HepG2 (cell line): ENCODE data around the gene TNNT3.
"Not testable (repeated sequence)": the region's sequence is repeated elsewhere in the genome, so short reads cannot be mapped to it uniquely, and the experiment has no call there.

Experiments used
- CTCF ChIP-seq: sonication (generic); formaldehyde crosslinking; IDR thresholded peaks from 2 replicates; pipeline ENCODE4 v1.5.0; 2020; ENCODE audit warnings: mild to moderate bottlenecking, missing genetic modification reagents, moderate library complexity
- FOXP1 ChIP-seq, 2 experiments: fragments of 450-650 bp in 1 of 2; IDR thresholded peaks; 2 replicates each; pipeline ENCODE4 v1.6.1; 2017 to 2018; ENCODE audit warnings: antibody characterized with exemption in 1 of 2
- TAF1 ChIP-seq: sonication (generic); formaldehyde crosslinking; IDR thresholded peaks from 2 replicates; pipeline ENCODE4 v1.4.0; 2020; ENCODE audit warnings: missing genetic modification reagents
- ZFP36 ChIP-seq: fragments of 150-350 bp; IDR thresholded peaks from 2 replicates; pipeline ENCODE4 v1.6.1; 2018; ENCODE audit warnings: borderline replicate concordance, low read length, low read depth; ENCODE audit not compliant: partially characterized antibody
- ZNF776 ChIP-seq: sonication (generic); formaldehyde crosslinking; IDR thresholded peaks from 2 replicates; pipeline ENCODE4 v1.4.0; 2020; ENCODE audit warnings: mild to moderate bottlenecking, missing genetic modification reagents
- TF ChIP-seq, protein P1 (sequence below): IDR thresholded peaks from 2 replicates; pipeline ENCODE4 v1.6.1; 2016; ENCODE audit warnings: control low read depth
- TF ChIP-seq, protein P2 (sequence below), 2 experiments: IDR thresholded peaks; 2 replicates each; pipeline ENCODE4 v1.6.1; 2011 to 2012; ENCODE audit warnings: low read length in 2 of 2, borderline replicate concordance in 1 of 2, low read depth in 1 of 2, mild to moderate bottlenecking in 1 of 2, moderate library complexity in 1 of 2

DNA sequence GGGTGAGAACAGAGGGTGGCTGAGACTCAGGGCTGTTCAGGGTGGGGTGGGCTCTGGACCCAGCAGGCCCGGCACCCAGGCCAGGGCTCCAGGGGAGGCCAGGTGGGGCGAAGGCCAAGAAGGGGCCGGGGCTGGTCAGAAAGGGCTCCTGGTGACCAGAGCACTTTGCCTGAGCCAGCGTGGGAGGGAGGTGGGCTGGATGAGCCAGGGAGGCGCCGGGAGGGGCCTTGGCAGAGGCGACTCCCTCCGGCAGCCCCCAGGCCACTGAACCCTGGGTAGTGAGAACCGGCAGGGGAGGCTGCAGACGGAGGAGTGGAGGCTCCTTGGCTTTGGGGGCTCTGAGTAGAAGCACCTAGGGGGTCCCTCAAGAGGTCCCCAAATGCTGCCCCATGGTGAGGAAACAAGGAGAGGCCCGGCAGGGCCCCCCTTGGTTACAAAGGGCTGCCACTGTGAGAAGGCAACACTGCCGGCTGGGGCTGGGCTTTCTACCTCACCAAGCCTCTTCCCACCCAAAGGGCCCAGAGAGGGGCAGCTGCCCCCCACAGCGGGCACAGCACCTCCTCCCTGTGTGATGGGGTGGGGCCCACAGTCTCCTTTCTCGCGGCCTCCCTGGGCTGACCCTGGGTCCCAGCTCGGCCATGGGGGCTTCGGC is 44.9 kb upstream of the TNNT3 start:
- TF ChIP-seq TAF1 (CRISPR knock-in tag); CTCF (CRISPR knock-in tag); ZNF776; ZFP36; FOXP1 (IDR thresholded peaks at IDR 0.05); FOXP1 (CRISPR knock-in tag; IDR thresholded peaks at IDR 0.05): not testable (repeated sequence)
- TF ChIP-seq, protein P1, sequence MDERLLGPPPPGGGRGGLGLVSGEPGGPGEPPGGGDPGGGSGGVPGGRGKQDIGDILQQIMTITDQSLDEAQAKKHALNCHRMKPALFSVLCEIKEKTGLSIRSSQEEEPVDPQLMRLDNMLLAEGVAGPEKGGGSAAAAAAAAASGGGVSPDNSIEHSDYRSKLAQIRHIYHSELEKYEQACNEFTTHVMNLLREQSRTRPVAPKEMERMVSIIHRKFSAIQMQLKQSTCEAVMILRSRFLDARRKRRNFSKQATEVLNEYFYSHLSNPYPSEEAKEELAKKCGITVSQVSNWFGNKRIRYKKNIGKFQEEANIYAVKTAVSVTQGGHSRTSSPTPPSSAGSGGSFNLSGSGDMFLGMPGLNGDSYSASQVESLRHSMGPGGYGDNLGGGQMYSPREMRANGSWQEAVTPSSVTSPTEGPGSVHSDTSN, result not testable (repeated sequence)
- TF ChIP-seq, protein P2, sequence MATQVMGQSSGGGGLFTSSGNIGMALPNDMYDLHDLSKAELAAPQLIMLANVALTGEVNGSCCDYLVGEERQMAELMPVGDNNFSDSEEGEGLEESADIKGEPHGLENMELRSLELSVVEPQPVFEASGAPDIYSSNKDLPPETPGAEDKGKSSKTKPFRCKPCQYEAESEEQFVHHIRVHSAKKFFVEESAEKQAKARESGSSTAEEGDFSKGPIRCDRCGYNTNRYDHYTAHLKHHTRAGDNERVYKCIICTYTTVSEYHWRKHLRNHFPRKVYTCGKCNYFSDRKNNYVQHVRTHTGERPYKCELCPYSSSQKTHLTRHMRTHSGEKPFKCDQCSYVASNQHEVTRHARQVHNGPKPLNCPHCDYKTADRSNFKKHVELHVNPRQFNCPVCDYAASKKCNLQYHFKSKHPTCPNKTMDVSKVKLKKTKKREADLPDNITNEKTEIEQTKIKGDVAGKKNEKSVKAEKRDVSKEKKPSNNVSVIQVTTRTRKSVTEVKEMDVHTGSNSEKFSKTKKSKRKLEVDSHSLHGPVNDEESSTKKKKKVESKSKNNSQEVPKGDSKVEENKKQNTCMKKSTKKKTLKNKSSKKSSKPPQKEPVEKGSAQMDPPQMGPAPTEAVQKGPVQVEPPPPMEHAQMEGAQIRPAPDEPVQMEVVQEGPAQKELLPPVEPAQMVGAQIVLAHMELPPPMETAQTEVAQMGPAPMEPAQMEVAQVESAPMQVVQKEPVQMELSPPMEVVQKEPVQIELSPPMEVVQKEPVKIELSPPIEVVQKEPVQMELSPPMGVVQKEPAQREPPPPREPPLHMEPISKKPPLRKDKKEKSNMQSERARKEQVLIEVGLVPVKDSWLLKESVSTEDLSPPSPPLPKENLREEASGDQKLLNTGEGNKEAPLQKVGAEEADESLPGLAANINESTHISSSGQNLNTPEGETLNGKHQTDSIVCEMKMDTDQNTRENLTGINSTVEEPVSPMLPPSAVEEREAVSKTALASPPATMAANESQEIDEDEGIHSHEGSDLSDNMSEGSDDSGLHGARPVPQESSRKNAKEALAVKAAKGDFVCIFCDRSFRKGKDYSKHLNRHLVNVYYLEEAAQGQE (IDR thresholded peaks at IDR 0.05; ENCODE audit: borderline replicate concordance in 1 of 2, low read depth in 1 of 2, low read length in 2 of 2), result not testable (repeated sequence)
